ENCODE data around the gene KRT78. TPM values are rescaled to one million over a fixed set of nuclear protein-coding genes. Genes with fewer than 3 reads are reported as not detected.

The KRT78 gene
- total and polyA plus RNA-seq, 9 of the 15 experiments (the other 6 are each of a cell fraction or from before 2014, with no cell fraction given), result not detected

DNA sequence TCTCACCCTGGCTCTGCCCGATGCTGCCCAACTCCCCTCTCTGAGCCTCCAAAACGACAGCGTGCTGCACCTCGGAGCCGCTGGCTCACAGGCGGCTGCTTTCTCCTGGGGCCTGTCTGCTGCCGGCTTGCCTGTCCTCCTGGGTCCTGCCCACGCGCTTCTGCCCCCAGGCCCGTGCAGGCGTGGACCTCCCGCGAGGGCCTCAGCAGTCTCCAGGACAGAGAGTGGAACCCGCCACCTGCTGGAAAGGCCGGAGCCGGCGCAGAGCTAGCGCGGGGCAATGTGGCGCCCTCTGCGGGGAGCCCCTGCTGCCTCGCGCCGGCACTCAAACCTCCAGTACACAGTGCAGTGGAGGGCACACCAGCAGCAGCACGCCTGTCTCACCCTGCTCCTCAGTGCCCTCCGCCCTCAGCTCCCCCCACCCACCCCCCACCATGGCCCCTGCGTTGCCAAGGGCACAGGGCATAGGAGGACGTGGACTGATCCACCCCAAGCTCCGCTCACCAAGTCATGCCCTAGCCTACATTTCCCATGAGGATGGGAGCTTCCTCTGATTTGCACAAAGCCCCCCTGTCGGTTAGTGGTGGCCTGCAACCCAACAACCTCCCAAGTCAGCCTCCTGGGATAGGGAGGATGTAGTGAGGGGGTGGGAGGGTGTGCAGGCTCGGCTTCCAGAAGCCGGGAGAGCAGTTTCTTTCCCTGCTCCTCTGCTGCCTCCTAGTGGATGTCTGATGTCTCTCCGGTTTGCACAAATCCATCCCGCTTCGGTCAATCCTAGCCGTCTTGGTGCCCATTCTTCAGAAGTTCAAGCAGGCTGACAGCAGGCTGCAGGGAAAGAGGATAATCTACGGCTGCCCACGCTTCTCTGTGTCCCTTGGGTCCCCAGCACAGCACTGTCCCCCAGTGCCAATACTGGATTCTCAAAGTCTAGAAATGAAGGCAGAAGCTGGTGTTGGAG is 30.9 kb upstream of the KRT78 start (continued):
- TF ChIP-seq ZNF589 (CRISPR knock-in tag; IDR thresholded peaks at IDR 0.05; ENCODE audit: low read depth) (no peak), SP1 (CRISPR knock-in tag; IDR thresholded peaks at IDR 0.05) (peak; percentile 42; the same call in 1 of the 2 replicates), FOXP1 (CRISPR knock-in tag; IDR thresholded peaks at IDR 0.05) (no peak), MXI1 (IDR thresholded peaks at IDR 0.05; ENCODE audit: low read depth, low read length) (no peak), ILK (tag; IDR thresholded peaks at IDR 0.05; ENCODE audit: borderline replicate concordance, low read depth) (no peak), RCOR1 (IDR thresholded peaks at IDR 0.05; ENCODE audit: borderline replicate concordance in 1 of 2, low read depth in 2 of 2, low read length in 2 of 2) (peak in 1 of 2 experiments; percentile 74; a peak in 2 of 4 replicates), BMI1 (IDR thresholded peaks at IDR 0.05; ENCODE audit: low read length) (no peak), GTF2F1 (IDR thresholded peaks at IDR 0.05; ENCODE audit: low read depth, low read length) (no peak), NCOA1 (IDR thresholded peaks at IDR 0.05; ENCODE audit: low read depth) (no peak)
- TF ChIP-seq, protein P1, sequence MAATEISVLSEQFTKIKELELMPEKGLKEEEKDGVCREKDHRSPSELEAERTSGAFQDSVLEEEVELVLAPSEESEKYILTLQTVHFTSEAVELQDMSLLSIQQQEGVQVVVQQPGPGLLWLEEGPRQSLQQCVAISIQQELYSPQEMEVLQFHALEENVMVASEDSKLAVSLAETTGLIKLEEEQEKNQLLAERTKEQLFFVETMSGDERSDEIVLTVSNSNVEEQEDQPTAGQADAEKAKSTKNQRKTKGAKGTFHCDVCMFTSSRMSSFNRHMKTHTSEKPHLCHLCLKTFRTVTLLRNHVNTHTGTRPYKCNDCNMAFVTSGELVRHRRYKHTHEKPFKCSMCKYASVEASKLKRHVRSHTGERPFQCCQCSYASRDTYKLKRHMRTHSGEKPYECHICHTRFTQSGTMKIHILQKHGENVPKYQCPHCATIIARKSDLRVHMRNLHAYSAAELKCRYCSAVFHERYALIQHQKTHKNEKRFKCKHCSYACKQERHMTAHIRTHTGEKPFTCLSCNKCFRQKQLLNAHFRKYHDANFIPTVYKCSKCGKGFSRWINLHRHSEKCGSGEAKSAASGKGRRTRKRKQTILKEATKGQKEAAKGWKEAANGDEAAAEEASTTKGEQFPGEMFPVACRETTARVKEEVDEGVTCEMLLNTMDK (IDR thresholded peaks at IDR 0.05; ENCODE audit: borderline replicate concordance, insufficient read depth, low read depth, low read length, poor library complexity, severe bottlenecking), result peak; percentile 99
- TF ChIP-seq, protein P2, sequence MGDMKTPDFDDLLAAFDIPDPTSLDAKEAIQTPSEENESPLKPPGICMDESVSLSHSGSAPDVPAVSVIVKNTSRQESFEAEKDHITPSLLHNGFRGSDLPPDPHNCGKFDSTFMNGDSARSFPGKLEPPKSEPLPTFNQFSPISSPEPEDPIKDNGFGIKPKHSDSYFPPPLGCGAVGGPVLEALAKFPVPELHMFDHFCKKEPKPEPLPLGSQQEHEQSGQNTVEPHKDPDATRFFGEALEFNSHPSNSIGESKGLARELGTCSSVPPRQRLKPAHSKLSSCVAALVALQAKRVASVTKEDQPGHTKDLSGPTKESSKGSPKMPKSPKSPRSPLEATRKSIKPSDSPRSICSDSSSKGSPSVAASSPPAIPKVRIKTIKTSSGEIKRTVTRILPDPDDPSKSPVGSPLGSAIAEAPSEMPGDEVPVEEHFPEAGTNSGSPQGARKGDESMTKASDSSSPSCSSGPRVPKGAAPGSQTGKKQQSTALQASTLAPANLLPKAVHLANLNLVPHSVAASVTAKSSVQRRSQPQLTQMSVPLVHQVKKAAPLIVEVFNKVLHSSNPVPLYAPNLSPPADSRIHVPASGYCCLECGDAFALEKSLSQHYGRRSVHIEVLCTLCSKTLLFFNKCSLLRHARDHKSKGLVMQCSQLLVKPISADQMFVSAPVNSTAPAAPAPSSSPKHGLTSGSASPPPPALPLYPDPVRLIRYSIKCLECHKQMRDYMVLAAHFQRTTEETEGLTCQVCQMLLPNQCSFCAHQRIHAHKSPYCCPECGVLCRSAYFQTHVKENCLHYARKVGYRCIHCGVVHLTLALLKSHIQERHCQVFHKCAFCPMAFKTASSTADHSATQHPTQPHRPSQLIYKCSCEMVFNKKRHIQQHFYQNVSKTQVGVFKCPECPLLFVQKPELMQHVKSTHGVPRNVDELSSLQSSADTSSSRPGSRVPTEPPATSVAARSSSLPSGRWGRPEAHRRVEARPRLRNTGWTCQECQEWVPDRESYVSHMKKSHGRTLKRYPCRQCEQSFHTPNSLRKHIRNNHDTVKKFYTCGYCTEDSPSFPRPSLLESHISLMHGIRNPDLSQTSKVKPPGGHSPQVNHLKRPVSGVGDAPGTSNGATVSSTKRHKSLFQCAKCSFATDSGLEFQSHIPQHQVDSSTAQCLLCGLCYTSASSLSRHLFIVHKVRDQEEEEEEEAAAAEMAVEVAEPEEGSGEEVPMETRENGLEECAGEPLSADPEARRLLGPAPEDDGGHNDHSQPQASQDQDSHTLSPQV (IDR thresholded peaks at IDR 0.05), result peak; percentile 92
- TF ChIP-seq, protein P3, sequence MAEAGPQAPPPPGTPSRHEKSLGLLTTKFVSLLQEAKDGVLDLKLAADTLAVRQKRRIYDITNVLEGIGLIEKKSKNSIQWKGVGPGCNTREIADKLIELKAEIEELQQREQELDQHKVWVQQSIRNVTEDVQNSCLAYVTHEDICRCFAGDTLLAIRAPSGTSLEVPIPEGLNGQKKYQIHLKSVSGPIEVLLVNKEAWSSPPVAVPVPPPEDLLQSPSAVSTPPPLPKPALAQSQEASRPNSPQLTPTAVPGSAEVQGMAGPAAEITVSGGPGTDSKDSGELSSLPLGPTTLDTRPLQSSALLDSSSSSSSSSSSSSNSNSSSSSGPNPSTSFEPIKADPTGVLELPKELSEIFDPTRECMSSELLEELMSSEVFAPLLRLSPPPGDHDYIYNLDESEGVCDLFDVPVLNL (CRISPR knock-in tag; IDR thresholded peaks at IDR 0.05; ENCODE audit: low read depth), result no peak
- TF ChIP-seq, protein P4, sequence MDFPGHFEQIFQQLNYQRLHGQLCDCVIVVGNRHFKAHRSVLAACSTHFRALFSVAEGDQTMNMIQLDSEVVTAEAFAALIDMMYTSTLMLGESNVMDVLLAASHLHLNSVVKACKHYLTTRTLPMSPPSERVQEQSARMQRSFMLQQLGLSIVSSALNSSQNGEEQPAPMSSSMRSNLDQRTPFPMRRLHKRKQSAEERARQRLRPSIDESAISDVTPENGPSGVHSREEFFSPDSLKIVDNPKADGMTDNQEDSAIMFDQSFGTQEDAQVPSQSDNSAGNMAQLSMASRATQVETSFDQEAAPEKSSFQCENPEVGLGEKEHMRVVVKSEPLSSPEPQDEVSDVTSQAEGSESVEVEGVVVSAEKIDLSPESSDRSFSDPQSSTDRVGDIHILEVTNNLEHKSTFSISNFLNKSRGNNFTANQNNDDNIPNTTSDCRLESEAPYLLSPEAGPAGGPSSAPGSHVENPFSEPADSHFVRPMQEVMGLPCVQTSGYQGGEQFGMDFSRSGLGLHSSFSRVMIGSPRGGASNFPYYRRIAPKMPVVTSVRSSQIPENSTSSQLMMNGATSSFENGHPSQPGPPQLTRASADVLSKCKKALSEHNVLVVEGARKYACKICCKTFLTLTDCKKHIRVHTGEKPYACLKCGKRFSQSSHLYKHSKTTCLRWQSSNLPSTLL (IDR thresholded peaks at IDR 0.05), result no peak
- TF ChIP-seq, protein P5, sequence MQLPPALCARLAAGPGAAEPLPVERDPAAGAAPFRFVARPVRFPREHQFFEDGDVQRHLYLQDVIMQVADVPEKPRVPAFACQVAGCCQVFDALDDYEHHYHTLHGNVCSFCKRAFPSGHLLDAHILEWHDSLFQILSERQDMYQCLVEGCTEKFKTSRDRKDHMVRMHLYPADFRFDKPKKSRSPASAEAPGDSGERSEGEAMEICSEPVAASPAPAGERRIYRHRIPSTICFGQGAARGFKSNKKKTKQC (CRISPR knock-in tag; IDR thresholded peaks at IDR 0.05), result peak; percentile 48; the same call in 1 of the 2 replicates
- TF ChIP-seq, protein P6, sequence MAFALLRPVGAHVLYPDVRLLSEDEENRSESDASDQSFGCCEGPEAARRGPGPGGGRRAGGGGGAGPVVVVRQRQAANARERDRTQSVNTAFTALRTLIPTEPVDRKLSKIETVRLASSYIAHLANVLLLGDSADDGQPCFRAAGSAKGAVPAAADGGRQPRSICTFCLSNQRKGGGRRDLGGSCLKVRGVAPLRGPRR (CRISPR knock-in tag; IDR thresholded peaks at IDR 0.05), result no peak; the same call in 1 of the 2 replicates

Data from K562 (cell line).